Cardiac muscle cell (in vitro differentiated cells and primary cell): ENCODE results near the gene MCM8. TPM values are rescaled to one million over a fixed set of nuclear protein-coding genes. Genes with fewer than 3 reads are reported as not detected.
A peak's percentile ranks its signal among the peaks of the same experiment; 100 is the strongest.

Experiments
- DNase-seq, 2 donors: peaks; one replicate each; pipeline versions ENCODE4 v3.0.0 to v3.0.0-alpha.2; 2010 to 2017; ENCODE audit warnings: low read depth in 1 of 2, low spot score in 1 of 2
- H3K27ac ChIP-seq: fragments of 200-600 bp; sonication (generic); 2 replicates; pipeline ENCODE4 v1.5.1; 2016
- H3K27me3 ChIP-seq: fragments of 200-600 bp; sonication (generic); 2 replicates; pipeline ENCODE4 v1.6.0; 2016; ENCODE audit warnings: control low read depth
- H3K36me3 ChIP-seq: fragments of 200-600 bp; sonication (generic); 2 replicates; pipeline ENCODE4 v1.5.1; 2016; ENCODE audit warnings: control low read depth
- H3K4me1 ChIP-seq: fragments of 200-600 bp; sonication (generic); 2 replicates; pipeline ENCODE4 v1.8.1; 2017; ENCODE audit warnings: low read depth, mild to moderate bottlenecking, mixed run types
- H3K4me3 ChIP-seq: fragments of 200-600 bp; sonication (generic); 2 replicates; pipeline ENCODE4 v1.5.1; 2016; ENCODE audit warnings: mild to moderate bottlenecking
- H3K9me3 ChIP-seq: fragments of 200-600 bp; sonication (generic); 2 replicates; pipeline ENCODE4 v1.5.1; 2017; ENCODE audit warnings: low read depth, mild to moderate bottlenecking, control low read depth
- polyA plus RNA-seq: library from polyadenylated mRNA; unstranded; fragments of >200 nt; fragmentation: Nextera tagmentation; extraction: Ambion mirVana; gene quantifications from 2 replicates; pipeline ENCODE4 v1.2.1, GENCODE V29; 2016
- total RNA-seq: library from RNA; depleted of rRNA; stranded (reverse); fragments of >200 nt; gene quantifications from 2 replicates; pipeline ENCODE4 v1.2.3, GENCODE V29; 2016
- TF ChIP-seq, protein P1 (sequence below): IDR thresholded peaks from 2 replicates; pipeline ENCODE4 v1.5.1; 2012; ENCODE audit warnings: low read depth, mild to moderate bottlenecking, low read length

Gene MCM8
- total and polyA plus RNA-seq, 2 experiments from 2014 or later: 1.5 to 9.4 TPM

DNA sequence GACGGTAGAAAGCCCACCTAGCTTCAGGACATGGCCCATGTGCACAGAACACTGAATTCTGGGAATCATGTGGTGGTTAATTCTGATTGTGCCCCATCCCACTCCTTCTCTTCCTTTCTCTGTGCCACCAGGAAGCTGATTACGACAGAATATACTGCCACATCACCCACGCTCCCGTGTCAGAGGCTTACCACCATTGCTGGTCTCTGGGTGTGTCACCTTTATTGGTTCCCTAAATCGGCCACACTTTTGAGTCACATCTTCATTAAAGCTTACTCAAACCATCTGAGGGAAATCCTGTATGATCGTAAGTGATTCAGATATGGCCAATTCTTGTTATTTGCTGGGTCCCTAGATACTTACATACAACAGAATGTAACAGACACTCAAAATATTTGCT is 3.2 kb upstream of the MCM8 start:
- Histone ChIP-seq H3K27me3 (no peaks in the 10 kb centered on the region), H3K27ac (no peak overlapping the region), H3K4me1 (peaks cover 10% of the 10 kb centered on the region), H3K4me3 (no peak overlapping the region), H3K9me3 (no peaks in the 10 kb centered on the region), H3K36me3 (peaks cover 39% of the 10 kb centered on the region)
- TF ChIP-seq, protein P1, sequence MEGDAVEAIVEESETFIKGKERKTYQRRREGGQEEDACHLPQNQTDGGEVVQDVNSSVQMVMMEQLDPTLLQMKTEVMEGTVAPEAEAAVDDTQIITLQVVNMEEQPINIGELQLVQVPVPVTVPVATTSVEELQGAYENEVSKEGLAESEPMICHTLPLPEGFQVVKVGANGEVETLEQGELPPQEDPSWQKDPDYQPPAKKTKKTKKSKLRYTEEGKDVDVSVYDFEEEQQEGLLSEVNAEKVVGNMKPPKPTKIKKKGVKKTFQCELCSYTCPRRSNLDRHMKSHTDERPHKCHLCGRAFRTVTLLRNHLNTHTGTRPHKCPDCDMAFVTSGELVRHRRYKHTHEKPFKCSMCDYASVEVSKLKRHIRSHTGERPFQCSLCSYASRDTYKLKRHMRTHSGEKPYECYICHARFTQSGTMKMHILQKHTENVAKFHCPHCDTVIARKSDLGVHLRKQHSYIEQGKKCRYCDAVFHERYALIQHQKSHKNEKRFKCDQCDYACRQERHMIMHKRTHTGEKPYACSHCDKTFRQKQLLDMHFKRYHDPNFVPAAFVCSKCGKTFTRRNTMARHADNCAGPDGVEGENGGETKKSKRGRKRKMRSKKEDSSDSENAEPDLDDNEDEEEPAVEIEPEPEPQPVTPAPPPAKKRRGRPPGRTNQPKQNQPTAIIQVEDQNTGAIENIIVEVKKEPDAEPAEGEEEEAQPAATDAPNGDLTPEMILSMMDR: no peak
- no peak for DNase-seq

DNA sequence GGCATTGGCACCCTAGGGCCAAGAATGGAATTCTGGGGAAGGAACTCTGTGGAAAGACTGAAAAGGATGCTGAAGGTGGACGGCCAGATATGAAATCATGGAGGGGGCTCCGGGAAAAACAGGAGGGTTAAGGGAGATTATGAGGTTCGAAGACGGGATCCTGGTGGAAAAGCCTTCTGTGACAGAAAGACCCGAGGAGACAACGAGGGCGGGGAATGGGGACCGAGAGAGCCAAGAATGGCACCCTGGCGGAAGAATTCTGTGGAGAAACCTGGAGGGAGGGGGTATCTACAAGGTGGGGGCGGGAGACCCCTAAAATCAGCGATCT is 545 bp upstream of the MCM8 start:
- TF ChIP-seq, protein P1: no peak
- peaks cover 28% of the 10 kb centered on the region for H3K36me3 ChIP-seq
- H3K4me1 ChIP-seq: peaks cover 10% of the 10 kb centered on the region
- H3K27ac ChIP-seq: peak overlapping the region; percentile 49
- DNase-seq: no peak
- no peaks in the 10 kb centered on the region for H3K9me3 ChIP-seq
- no peaks in the 10 kb centered on the region for H3K27me3 ChIP-seq
- H3K4me3 ChIP-seq: peak overlapping the region; percentile 65

DNA sequence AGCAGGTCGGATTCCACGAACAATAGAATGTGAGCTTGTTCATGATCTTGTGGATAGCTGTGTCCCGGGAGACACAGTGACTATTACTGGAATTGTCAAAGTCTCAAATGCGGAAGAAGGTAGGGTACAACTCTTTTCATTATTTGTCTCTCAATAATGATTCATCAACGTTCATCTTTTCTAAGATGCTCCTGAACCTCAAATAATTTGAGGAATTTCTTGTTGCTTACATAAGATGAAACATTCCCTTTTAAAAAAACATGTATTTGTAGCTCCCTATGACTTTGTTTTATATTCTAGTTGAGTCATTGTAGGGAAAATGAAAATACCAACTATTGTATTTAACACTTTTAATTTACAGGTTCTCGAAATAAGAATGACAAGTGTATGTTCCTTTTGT is 17.0 kb downstream of the MCM8 start:
- H3K36me3 ChIP-seq: peaks cover 27% of the 10 kb centered on the region
- H3K27ac ChIP-seq: no peak overlapping the region
- TF ChIP-seq, protein P1: no peak
- no peak overlapping the region for H3K4me3 ChIP-seq
- H3K27me3 ChIP-seq: no peaks in the 10 kb centered on the region
- no peaks in the 10 kb centered on the region for H3K9me3 ChIP-seq
- H3K4me1 ChIP-seq: no peaks in the 10 kb centered on the region
- no peak for DNase-seq

DNA sequence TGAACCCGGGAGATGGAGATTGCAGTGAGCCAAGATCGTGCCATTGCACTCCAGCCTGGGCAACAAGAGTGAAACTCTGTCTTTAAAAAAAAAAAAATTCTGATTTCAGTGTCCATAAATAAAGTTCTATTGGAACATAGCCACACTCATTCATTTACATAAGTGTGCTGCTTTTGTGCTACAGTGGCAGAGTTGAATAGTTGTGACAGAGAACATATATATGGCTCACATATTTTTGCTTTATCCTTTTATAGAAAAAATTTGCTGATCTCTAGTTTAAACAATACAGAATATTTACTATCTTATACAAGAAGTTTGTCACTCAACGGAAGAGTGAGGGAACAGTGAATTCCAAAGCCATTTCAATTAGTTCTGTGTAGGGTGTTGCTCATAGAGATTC is 18.0 kb downstream of the MCM8 start:
- Histone ChIP-seq H3K27ac (no peak overlapping the region), H3K9me3 (no peaks in the 10 kb centered on the region), H3K36me3 (peaks cover 27% of the 10 kb centered on the region), H3K4me1 (no peaks in the 10 kb centered on the region), H3K27me3 (no peaks in the 10 kb centered on the region), H3K4me3 (no peak overlapping the region)
- TF ChIP-seq, protein P1: no peak
- no peak for DNase-seq

DNA sequence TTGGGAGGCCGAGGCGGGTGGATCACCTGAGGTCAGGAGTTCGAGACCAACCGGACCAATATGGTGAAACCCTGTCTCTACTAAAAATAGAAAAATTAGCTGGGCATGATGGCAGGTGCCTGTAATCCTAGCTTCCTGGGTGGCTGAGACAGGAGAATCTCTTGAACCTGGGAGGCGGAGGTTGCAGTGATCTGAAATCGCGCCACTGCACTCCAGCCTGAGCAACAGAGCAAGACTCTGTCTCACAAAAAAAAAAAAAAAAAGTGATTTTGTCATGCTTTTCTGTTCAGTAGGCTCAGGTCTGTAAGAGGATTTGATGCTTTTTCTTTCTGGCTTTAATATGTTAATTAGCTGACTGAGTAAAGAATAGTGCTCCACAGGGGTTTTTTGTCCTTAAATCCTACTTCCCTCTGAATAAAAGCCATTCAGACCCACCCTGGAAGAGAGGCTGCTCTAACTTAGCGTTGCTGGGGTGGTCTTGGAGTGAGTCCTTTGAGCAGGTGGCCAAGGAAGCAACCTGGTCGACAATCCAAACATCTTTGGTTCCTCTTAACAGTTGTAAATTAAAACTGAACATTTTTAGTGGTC is 19.0 kb downstream of the MCM8 start:
- H3K4me3 ChIP-seq: no peak overlapping the region
- TF ChIP-seq, protein P1: no peak
- no peaks in the 10 kb centered on the region for H3K9me3 ChIP-seq
- no peak overlapping the region for H3K27ac ChIP-seq
- H3K36me3 ChIP-seq: peaks cover 24% of the 10 kb centered on the region
- no peak for DNase-seq
- no peaks in the 10 kb centered on the region for H3K4me1 ChIP-seq
- no peaks in the 10 kb centered on the region for H3K27me3 ChIP-seq

DNA sequence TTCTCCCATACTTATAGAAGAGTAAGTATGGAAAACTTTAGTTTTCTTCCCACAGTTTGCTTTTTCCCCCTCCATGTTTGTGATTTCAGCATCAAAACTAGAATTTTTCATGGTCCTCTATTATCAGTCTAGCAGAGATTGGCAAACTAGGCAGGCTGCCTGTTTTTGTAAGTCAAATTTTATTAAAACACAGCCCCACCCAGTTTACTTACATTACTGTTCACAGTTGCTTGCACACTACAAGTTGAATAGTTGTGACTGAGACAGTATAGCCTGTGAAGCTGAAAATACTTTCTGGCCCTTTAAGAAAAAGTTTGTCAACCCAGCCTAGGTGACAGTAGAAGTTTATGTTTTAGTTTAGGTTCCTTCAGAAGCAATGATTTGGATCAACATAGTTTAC is 19.5 kb downstream of the MCM8 start:
- H3K36me3 ChIP-seq: peaks cover 19% of the 10 kb centered on the region
- no peaks in the 10 kb centered on the region for H3K4me1 ChIP-seq
- no peak for DNase-seq
- no peak overlapping the region for H3K27ac ChIP-seq
- no peaks in the 10 kb centered on the region for H3K9me3 ChIP-seq
- no peaks in the 10 kb centered on the region for H3K27me3 ChIP-seq
- no peak overlapping the region for H3K4me3 ChIP-seq
- TF ChIP-seq, protein P1: no peak
